H1 (cell line): Measurements from ENCODE around the gene CAMTA2. TPM values are rescaled to one million over a fixed set of nuclear protein-coding genes. Genes with fewer than 3 reads are reported as not detected.

ENCODE experiments used
- CTCF ChIA-PET: fragments of 300-600 bp; sonication (Branson Sonifier 250); formaldehyde crosslinking; loops from one replicate; lab custom pipeline; 2021; ENCODE audit not compliant: partially characterized antibody; lab: Charles Lee
- POLR2A ChIA-PET: fragments of 300-600 bp; sonication (Branson Sonifier 250); formaldehyde crosslinking; loops from one replicate; lab custom pipeline; 2021; ENCODE audit warnings: inconsistent platforms; ENCODE audit not compliant: partially characterized antibody; lab: Charles Lee
- DNase-seq, 2 experiments: peaks; one replicate each; pipeline versions ENCODE4 v3.0.0 to v3.0.0-alpha.2; 2010 to 2022; ENCODE audit warnings: low spot score in 2 of 2, low read depth in 1 of 2, mixed read lengths in 1 of 2
- FAIRE-seq: peaks from 2 replicates; lab custom pipeline; 2011; peaks lifted over from hg19 to GRCh38; lab: Jason Lieb, UNC
- H2AFZ ChIP-seq: 2 replicates; pipeline ENCODE4 v1.8.1; 2012; ENCODE audit warnings: low read length, inconsistent platforms
- H2AK5ac ChIP-seq: 2 replicates; pipeline ENCODE4 v1.6.1; 2013; ENCODE audit warnings: low read depth, low read length
- H2BK120ac ChIP-seq: replicated peaks from 2 replicates; pipeline ENCODE3; 2013; ENCODE audit warnings: low read depth, low read length, inconsistent platforms
- H2BK12ac ChIP-seq: 2 replicates; pipeline ENCODE4 v1.6.1; 2013; ENCODE audit warnings: low read depth, low read length
- H2BK15ac ChIP-seq: 2 replicates; pipeline ENCODE4 v1.6.1; 2013; ENCODE audit warnings: low read length
- H2BK20ac ChIP-seq: 2 replicates; pipeline ENCODE4 v1.6.1; 2013; ENCODE audit warnings: low read length
- H2BK5ac ChIP-seq: 2 replicates; pipeline ENCODE4 v1.6.1; 2013; ENCODE audit warnings: low read depth, low read length
- H3K14ac ChIP-seq: 2 replicates; pipeline ENCODE4 v1.6.1; 2013; ENCODE audit warnings: inconsistent platforms; ENCODE audit not compliant: insufficient read length
- H3K18ac ChIP-seq: 2 replicates; pipeline ENCODE4 v1.6.1; 2013; ENCODE audit warnings: low read length; ENCODE audit errors: extremely low read depth
- H3K23ac ChIP-seq: 2 replicates; pipeline ENCODE4 v1.6.1; 2013; ENCODE audit warnings: inconsistent platforms; ENCODE audit not compliant: insufficient read length
- H3K23me2 ChIP-seq: 2 replicates; pipeline ENCODE4 v1.6.1; 2013; ENCODE audit warnings: low read depth, low read length
- H3K27ac ChIP-seq: 2 replicates; pipeline ENCODE4 v1.6.1; 2011; ENCODE audit warnings: low read depth, low read length, inconsistent platforms
- H3K27me3 ChIP-seq, 4 experiments: replicated peaks in 1 of 4; 1 replicate in 1 of 4; 2 replicates in 3 of 4; pipeline versions ENCODE4 v1.6.1 to v1.8.1; 2011 to 2013; ENCODE audit warnings: low read length in 3 of 4, mild to moderate bottlenecking in 3 of 4, inconsistent platforms in 2 of 4, mixed read lengths in 2 of 4, moderate library complexity in 1 of 4; ENCODE audit not compliant: control insufficient read depth in 3 of 4, insufficient read depth in 3 of 4; ENCODE audit errors: extremely low read depth in 1 of 4
- H3K36me3 ChIP-seq, 4 experiments: 2 replicates each; pipeline versions ENCODE4 v1.6.1 to v1.8.1; 2011 to 2013; ENCODE audit warnings: mild to moderate bottlenecking in 4 of 4, low read length in 3 of 4, moderate library complexity in 2 of 4, control low read depth in 1 of 4, inconsistent platforms in 1 of 4; ENCODE audit not compliant: insufficient read depth in 4 of 4, control insufficient read depth in 2 of 4
- H3K4ac ChIP-seq: replicated peaks from 2 replicates; pipeline ENCODE3; 2013; ENCODE audit warnings: low read length, low read depth, mixed read lengths, inconsistent platforms; ENCODE audit not compliant: insufficient read length
- H3K4me1 ChIP-seq, 4 experiments: replicated peaks in 1 of 4; 1 replicate in 1 of 4; 2 replicates in 3 of 4; pipeline versions ENCODE4 v1.6.1 to v1.8.1; 2011 to 2013; ENCODE audit warnings: low read length in 3 of 4, inconsistent platforms in 2 of 4, mixed read lengths in 1 of 4; ENCODE audit not compliant: insufficient read depth in 4 of 4, control insufficient read depth in 3 of 4
- H3K4me2 ChIP-seq, 2 experiments: 2 replicates each; pipeline versions ENCODE4 v1.6.1 to v1.8.1; 2011 to 2013; ENCODE audit warnings: low read depth in 2 of 2, low read length in 2 of 2, control low read depth in 1 of 2, inconsistent platforms in 1 of 2, mild to moderate bottlenecking in 1 of 2; ENCODE audit not compliant: insufficient read depth in 1 of 2
- H3K4me3 ChIP-seq, 4 experiments: fragments of 200-600, 300-600 bp in 1 of 4; sonication (generic), shearing (Covaris generic), sonication (Bioruptor Twin) in 1 of 4; 2 replicates each; pipeline versions ENCODE4 v1.5.1 to v1.8.1; 2011 to 2016; ENCODE audit warnings: low read length in 4 of 4, low read depth in 3 of 4, control low read depth in 2 of 4, inconsistent platforms in 2 of 4, mild to moderate bottlenecking in 2 of 4, mixed read lengths in 1 of 4, moderate library complexity in 1 of 4; ENCODE audit not compliant: insufficient read depth in 2 of 4; ENCODE audit errors: extremely low read depth in 1 of 4
- H3K56ac ChIP-seq: replicated peaks from 2 replicates; pipeline ENCODE3; 2013; ENCODE audit warnings: low read depth, mild to moderate bottlenecking, mixed read lengths, low read length, inconsistent platforms; ENCODE audit not compliant: insufficient read length
- H3K79me1 ChIP-seq: 2 replicates; pipeline ENCODE4 v1.6.1; 2013; ENCODE audit warnings: low read depth, low read length, control low read depth
- H3K79me2 ChIP-seq, 2 experiments: 2 replicates each; pipeline versions ENCODE4 v1.6.1 to v1.8.1; 2012 to 2013; ENCODE audit warnings: low read length in 2 of 2, mild to moderate bottlenecking in 2 of 2, inconsistent platforms in 1 of 2; ENCODE audit not compliant: insufficient read depth in 2 of 2, control insufficient read depth in 1 of 2
- H3K9ac ChIP-seq, 4 experiments: replicated peaks in 1 of 4; 1 replicate in 1 of 4; 2 replicates in 3 of 4; pipeline versions ENCODE4 v1.6.1 to v1.8.1; 2011 to 2013; ENCODE audit warnings: low read depth in 3 of 4, low read length in 3 of 4, control low read depth in 2 of 4, mild to moderate bottlenecking in 2 of 4, moderate library complexity in 2 of 4, inconsistent platforms in 1 of 4; ENCODE audit errors: extremely low read depth in 1 of 4
- H3K9me3 ChIP-seq, 2 experiments: 2 replicates each; pipeline versions ENCODE4 v1.6.1 to v1.8.1; 2012 to 2013; ENCODE audit warnings: mild to moderate bottlenecking in 2 of 2, moderate library complexity in 2 of 2, control low read depth in 1 of 2, inconsistent platforms in 1 of 2, low read depth in 1 of 2, low read length in 1 of 2, mixed read lengths in 1 of 2; ENCODE audit not compliant: insufficient read depth in 2 of 2
- H4K20me1 ChIP-seq, 2 experiments: replicated peaks in 1 of 2; 2 replicates each; pipeline versions ENCODE3 to v1.8.1; 2011 to 2013; ENCODE audit warnings: inconsistent platforms in 2 of 2, low read length in 2 of 2, mild to moderate bottlenecking in 1 of 2; ENCODE audit not compliant: insufficient read depth in 2 of 2, control insufficient read depth in 1 of 2
- H4K5ac ChIP-seq: 2 replicates; pipeline ENCODE4 v1.6.1; 2013; ENCODE audit warnings: low read length, low read depth, mixed read lengths, inconsistent platforms; ENCODE audit not compliant: insufficient read length
- H4K8ac ChIP-seq: 2 replicates; pipeline ENCODE4 v1.8.0; 2013; ENCODE audit warnings: mild to moderate bottlenecking, moderate library complexity, low read length, inconsistent platforms; ENCODE audit not compliant: insufficient read depth; ENCODE audit errors: extremely low read depth
- H4K91ac ChIP-seq: replicated peaks from 2 replicates; pipeline ENCODE3; 2013; ENCODE audit warnings: low read length, mixed read lengths, inconsistent platforms; ENCODE audit not compliant: insufficient read length
- CTCF ChIP-seq, 3 experiments: IDR thresholded peaks; 1 replicate in 2 of 3; 2 replicates in 1 of 3; pipeline versions ENCODE4 v1.5.1 to v1.6.1; 2011; ENCODE audit warnings: low read length in 3 of 3, mild to moderate bottlenecking in 3 of 3, inconsistent platforms in 2 of 3, low read depth in 1 of 3, moderate library complexity in 1 of 3; ENCODE audit not compliant: insufficient read depth in 1 of 3; ENCODE audit errors: control extremely low read depth in 1 of 3
- NANOG ChIP-seq: IDR thresholded peaks from 2 replicates; pipeline ENCODE4 v1.6.1; 2011; ENCODE audit warnings: low read length, low read depth, mild to moderate bottlenecking, inconsistent platforms; ENCODE audit not compliant: insufficient read depth, poor library complexity, severe bottlenecking
- WGBS, 2 experiments: shearing (Covaris generic) in 1 of 2; methylation state at CpG; one replicate each; pipeline versions ENCODE4 v1.1.6 to v1.1.7; 2013 to 2015; ENCODE audit warnings: low lambda C conversion rate in 2 of 2, mixed read lengths in 2 of 2, inconsistent platforms in 1 of 2, low coverage in 1 of 2, missing lambda C conversion rate in 1 of 2; ENCODE audit not compliant: insufficient replicate concordance in 2 of 2, insufficient coverage in 1 of 2, insufficient read length in 1 of 2; ENCODE audit errors: extremely low coverage in 1 of 2, missing lambda C conversion rate in 1 of 2; 5-methylcytosine and 5-hydroxymethylcytosine counted together
- polyA plus RNA-seq, 7 experiments: library from polyadenylated mRNA; depleted of rRNA in 3 of 7; stranded (reverse) in 5 of 7; unstranded in 2 of 7; fragments of >200 nt in 5 of 7; fragments of 200-250 nt in 2 of 7; gene quantifications; 1 replicate in 5 of 7; 2 replicates in 1 of 7; 4 replicates in 1 of 7; pipeline versions ENCODE4 v1.2.1 to v1.2.3, GENCODE V29; 2011 to 2013; ENCODE audit warnings: missing spikeins in 2 of 7, mixed read lengths in 2 of 7
- total RNA-seq: library from RNA; stranded (reverse); fragmentation: NEBNext Ultra II Directional; extraction: Animal tissue kit (Norgen Biotek cat#: 25700); gene quantifications from 2 replicates; pipeline ENCODE4 v1.2.1, GENCODE V29; 2021

Gene CAMTA2
- total and polyA plus RNA-seq, 2 of the 8 experiments (the other 6 are each of a cell fraction or from before 2014, with no cell fraction given) = 5.5 to 12.0 TPM

DNA sequence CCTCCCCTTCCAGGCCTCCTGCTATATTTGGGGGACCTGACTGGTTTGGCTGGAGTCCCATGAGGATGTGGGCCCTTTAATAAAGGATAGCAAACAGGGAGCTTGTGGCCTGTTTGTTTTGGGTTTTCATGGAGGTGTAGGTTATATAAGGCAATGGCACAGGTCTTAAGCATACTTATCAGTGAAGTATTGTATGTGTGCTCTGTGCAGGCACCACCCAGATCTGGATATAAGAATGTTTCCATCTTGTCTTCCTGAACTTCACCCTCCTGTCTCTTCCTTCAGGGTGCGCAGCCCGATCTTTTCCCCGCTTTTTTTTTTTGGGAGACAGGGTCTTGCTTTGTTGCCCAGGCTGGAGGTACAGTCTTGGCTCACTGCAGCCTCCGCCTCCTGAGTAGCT lies 37.1 kb upstream of the CAMTA2 start:
- TF ChIP-seq CTCF (IDR thresholded peaks at IDR 0.05; ENCODE audit: control extremely low read depth in 1 of 3, insufficient read depth in 1 of 3, low read depth in 1 of 3, low read length in 3 of 3) (no peak), NANOG (no peak)
- Histone ChIP-seq H3K18ac (no peak overlapping the region), H2BK120ac (no peak overlapping the region), H2BK20ac (no peak overlapping the region), H3K23me2 (no peaks in the 10 kb centered on the region), H3K4me2 (no peak overlapping the region), H3K36me3 (peaks cover 5 to 35% (median 21%) of the 10 kb centered on the region in 4 experiments), H4K8ac (no peak overlapping the region), H3K9ac (no peak overlapping the region), H2BK12ac (no peak overlapping the region), H2AFZ (no peak overlapping the region), H3K27ac (no peak overlapping the region), H4K20me1 (peaks cover 0 to 5% of the 10 kb centered on the region in 2 experiments), H3K23ac (no peak overlapping the region), H3K4ac (no peak overlapping the region), H3K14ac (no peak overlapping the region), H3K27me3 (no peaks in the 10 kb centered on the region), H3K9me3 (no peaks in the 10 kb centered on the region), H2BK15ac (no peak overlapping the region), H4K91ac (no peak overlapping the region), H3K4me3 (no peak overlapping the region), H2AK5ac (no peak overlapping the region), H3K79me2 (no peaks in the 10 kb centered on the region), H3K56ac (no peak overlapping the region), H3K4me1 (no peaks in the 10 kb centered on the region), H3K79me1 (no peaks in the 10 kb centered on the region), H2BK5ac (no peak overlapping the region), H4K5ac (no peak overlapping the region)
- POLR2A ChIA-PET = no interaction called here
- 84% methylated on average over 4 of the region's 4 CpGs; no CpG with 5 or more reads in 1 of the 2 experiments for WGBS, 2 experiments
- FAIRE-seq (no peak), DNase-seq (no peak)
- CTCF ChIA-PET = interaction anchor here (1.0 kb wide), 1 partner anchor 37 kb away, joined by 3 read pairs; no protein-coding TSS in a partner anchor
